GM12878 (cell line): ENCODE measurements around the gene PPP4R4. TPM values are rescaled to one million over a fixed set of nuclear protein-coding genes. Genes with fewer than 3 reads are reported as not detected.

Source experiments
- ATAC-seq: fragments of 200-7000 bp; cut with Tn5 transposase; 3 replicates; pipeline ENCODE4 v1.9.1; 2020; ENCODE audit warnings: mild to moderate bottlenecking, moderate library complexity
- BruUV-seq: library from RNA; stranded (reverse); fragments of 400-500 nt; replicated peaks from 2 replicates; lab custom pipeline; 2021; lab: Mats Ljungman, UMichigan
- CTCF ChIA-PET: fragments of 300-600 bp; sonication (Branson Sonifier 250); formaldehyde crosslinking; extraction: SDS; loops from one replicate; lab custom pipeline; 2021; ENCODE audit warnings: inconsistent platforms; lab: Yijun Ruan, JAX
- POLR2A ChIA-PET: fragments of 350-600 bp; formaldehyde crosslinking; extraction: SDS; loops from one replicate; lab custom pipeline; 2021; ENCODE audit warnings: inconsistent platforms; lab: Charles Lee
- RAD21 ChIA-PET: fragments of 300-600 bp; sonication (Branson Sonifier 250); formaldehyde crosslinking; loops from one replicate; lab custom pipeline; 2023; ENCODE audit warnings: antibody characterized with exemption; ENCODE audit not compliant: unreplicated experiment; lab: Charles Lee
- SMC1A ChIA-PET: fragments of 300-600 bp; sonication (Branson Sonifier 250); formaldehyde crosslinking; loops from one replicate; lab custom pipeline; 2023; ENCODE audit not compliant: unreplicated experiment, uncharacterized antibody; lab: Charles Lee
- DNase-seq: peaks from one replicate; pipeline ENCODE4 v3.0.0-alpha.2; 2011; ENCODE audit warnings: low read depth, low spot score
- FAIRE-seq: peaks from 3 replicates; lab custom pipeline; 2011; peaks lifted over from hg19 to GRCh38; lab: Jason Lieb, UNC
- H2AFZ ChIP-seq: 2 replicates; pipeline ENCODE4 v1.6.0; 2011; ENCODE audit warnings: low read depth, low read length, control low read depth; ENCODE audit not compliant: control insufficient read depth
- H3K27ac ChIP-seq: 2 replicates; pipeline ENCODE4 v1.5.1; 2011; ENCODE audit warnings: control low read depth; ENCODE audit not compliant: control insufficient read depth, insufficient read depth
- H3K27me3 ChIP-seq, 2 experiments: replicated peaks in 1 of 2; 2 replicates each; pipeline versions ENCODE4 v1.6.0 to v1.6.1; 2011; ENCODE audit warnings: low read length in 1 of 2; ENCODE audit not compliant: control insufficient read depth in 2 of 2, insufficient read depth in 2 of 2
- H3K36me3 ChIP-seq, 2 experiments: 2 replicates each; pipeline ENCODE4 v1.5.1; 2011; ENCODE audit warnings: low read length in 1 of 2; ENCODE audit not compliant: control insufficient read depth in 2 of 2, insufficient read depth in 2 of 2
- H3K4me1 ChIP-seq: 2 replicates; pipeline ENCODE4 v1.6.1; 2011; ENCODE audit warnings: mild to moderate bottlenecking, low read length, moderate library complexity, mixed read lengths; ENCODE audit not compliant: control insufficient read depth, insufficient read depth
- H3K4me2 ChIP-seq: 2 replicates; pipeline ENCODE4 v1.6.0; 2011; ENCODE audit warnings: control low read depth; ENCODE audit not compliant: control insufficient read depth, insufficient read depth
- H3K4me3 ChIP-seq: fragments of 200-600 bp; sonication (generic); 2 replicates; pipeline ENCODE4 v1.5.1; 2016
- H3K79me2 ChIP-seq: 2 replicates; pipeline ENCODE4 v1.6.0; 2011; ENCODE audit warnings: low read length; ENCODE audit not compliant: control insufficient read depth, insufficient read depth
- H3K9ac ChIP-seq: 2 replicates; pipeline ENCODE4 v1.8.0; 2011; ENCODE audit warnings: low read length, control low read depth, mixed read lengths; ENCODE audit not compliant: control insufficient read depth, insufficient read depth
- H3K9me3 ChIP-seq: replicated peaks from 3 replicates; pipeline ENCODE4 v1.5.1; 2011; ENCODE audit warnings: mild to moderate bottlenecking, low read length; ENCODE audit not compliant: control insufficient read depth, insufficient read depth
- H4K20me1 ChIP-seq: 2 replicates; pipeline ENCODE4 v1.6.0; 2011; ENCODE audit not compliant: control insufficient read depth, insufficient read depth
- CBFB ChIP-seq: IDR thresholded peaks from 2 replicates; pipeline ENCODE4 v1.6.1; 2016; ENCODE audit warnings: antibody characterized with exemption, low read depth
- IKZF2 ChIP-seq, 2 experiments: fragments of 450-650 bp; IDR thresholded peaks; 2 replicates each; pipeline ENCODE4 v1.6.1; 2017; ENCODE audit warnings: mild to moderate bottlenecking in 2 of 2, moderate library complexity in 2 of 2
- NFXL1 ChIP-seq: fragments of 450-650 bp; IDR thresholded peaks from 2 replicates; pipeline ENCODE4 v1.6.1; 2017; ENCODE audit warnings: antibody characterized with exemption, mild to moderate bottlenecking, borderline replicate concordance
- NRF1 ChIP-seq: conservative IDR thresholded peaks from 2 replicates; pipeline ENCODE4 v1.6.1; 2011; ENCODE audit warnings: mild to moderate bottlenecking, low read depth, low read length, improper control_type of control experiment
- POLR2A ChIP-seq: IDR thresholded peaks from 2 replicates; pipeline ENCODE4 v1.6.1; 2011; ENCODE audit warnings: low read depth, mild to moderate bottlenecking, low read length
- SMARCA5 ChIP-seq: fragments of 450-650 bp; IDR thresholded peaks from 2 replicates; pipeline ENCODE4 v1.6.1; 2017; ENCODE audit warnings: mild to moderate bottlenecking
- SP1 ChIP-seq: IDR thresholded peaks from one replicate; pipeline ENCODE4 v1.6.1; 2011; ENCODE audit warnings: low read depth, low read length
- USF2 ChIP-seq: IDR thresholded peaks from 2 replicates; pipeline ENCODE4 v1.6.1; 2011; ENCODE audit warnings: low read depth, low read length, improper control_type of control experiment, borderline replicate concordance
- ZNF384 ChIP-seq: IDR thresholded peaks from 2 replicates; pipeline ENCODE4 v1.6.1; 2012; ENCODE audit warnings: low read depth, mild to moderate bottlenecking, low read length, improper control_type of control experiment, borderline replicate concordance
- ZNF622 ChIP-seq: fragments of 450-650 bp; IDR thresholded peaks from 2 replicates; pipeline ENCODE4 v1.6.1; 2017; ENCODE audit warnings: mild to moderate bottlenecking, inconsistent platforms
- ZNF687 ChIP-seq: fragments of 450-650 bp; IDR thresholded peaks from 2 replicates; pipeline ENCODE4 v1.6.1; 2017; ENCODE audit warnings: mild to moderate bottlenecking, moderate library complexity
- WGBS: methylation state at CpG from one replicate; pipeline ENCODE4 v1.1.6; 2016; ENCODE audit warnings: low lambda C conversion rate; ENCODE audit not compliant: insufficient replicate concordance, insufficient coverage; ENCODE audit errors: missing lambda C conversion rate; 5-methylcytosine and 5-hydroxymethylcytosine counted together
- in situ Hi-C: fragments of 300-500 bp; cut with MboI; formaldehyde crosslinking; loops from 9 replicates; pipeline ENCODE4 v1.14.3; 2018; ENCODE audit warnings: mixed read lengths
- intact Hi-C: fragments of 100-400 bp; cut with micrococcal nuclease; formaldehyde crosslinking; loops from one replicate; pipeline ENCODE4 v1.14.2; 2022; ENCODE audit not compliant: unreplicated experiment
- polyA plus RNA-seq, 11 experiments: library from polyadenylated mRNA; depleted of rRNA in 4 of 11; unstranded in 6 of 11; stranded (reverse) in 5 of 11; fragments of >200 nt; fragmentation: Nextera tagmentation in 4 of 11; fragmentation: Illumina TruSeq in 1 of 11; extraction: Ambion mirVana in 4 of 11; extraction: Trizol in 1 of 11; gene quantifications; 1 replicate in 1 of 11; 2 replicates in 10 of 11; pipeline versions ENCODE4 v1.2.1 to v1.2.3, GENCODE V29; 2011 to 2016; ENCODE audit warnings: inconsistent platforms in 2 of 11, missing spikeins in 2 of 11, low read depth in 1 of 11
- total RNA-seq, 4 experiments: library from RNA; depleted of rRNA in 3 of 4; stranded (reverse); fragments of >200 nt in 3 of 4; fragmentation: Illumina TruSeq in 1 of 4; extraction: Trizol in 1 of 4; gene quantifications; 2 replicates each; pipeline versions ENCODE4 v1.2.1 to v1.2.3, GENCODE V29; 2013 to 2021

The PPP4R4 gene
- total and polyA plus RNA-seq, 10 of the 15 experiments (the other 5 are each of a cell fraction or from before 2014, with no cell fraction given): 0.01 to 0.13 (median 0.08) TPM; not detected in 4

- H3K9me3 ChIP-seq: no peaks in the 10 kb centered on the region; the same call in 2 of the 3 replicates
- H2AFZ ChIP-seq: no peak overlapping the region
- ChIA-PET SMC1A (no interaction called here), RAD21 (no interaction called here), CTCF (interaction anchor here (0.7 to 4.4 kb wide), 6 partner anchors 16 to 195 kb away, joined by 3 to 58 read pairs (median 6); no protein-coding TSS in a partner anchor), POLR2A (no interaction called here)
- in situ Hi-C loops (loop anchor here (5.0 kb wide), 2 partner anchors 98 to 203 kb away; no protein-coding TSS in a partner anchor), intact Hi-C loops (loop anchor here (5.0 to 10.0 kb wide), 2 partner anchors 349 to 478 kb away; no protein-coding TSS in a partner anchor)
- no peak overlapping the region for H3K9ac ChIP-seq
- TF ChIP-seq SMARCA5 (no peak), SP1 (no peak), POLR2A (no peak), ZNF622 (no peak), ZNF687 (no peak), IKZF2 (IDR thresholded peaks at IDR 0.05) (no peak), NFXL1 (no peak), ZNF384 (no peak), USF2 (no peak), NRF1 (no peak), CBFB (no peak)
- DNase-seq (no peak), FAIRE-seq (no peak), ATAC-seq (no peak)
- no TSS peak for BruUV-seq
- no peaks in the 10 kb centered on the region for H3K79me2 ChIP-seq
- H3K27me3 ChIP-seq: no peaks in the 10 kb centered on the region; a peak in 1 of 4 replicates
- no peaks in the 10 kb centered on the region for H4K20me1 ChIP-seq
- H3K27ac ChIP-seq: no peak overlapping the region
- no peak overlapping the region for H3K4me3 ChIP-seq
- no peaks in the 10 kb centered on the region for H3K4me1 ChIP-seq
- 53% methylated on average over 4 of the region's 4 CpGs for WGBS
- no peaks in the 10 kb centered on the region for H3K36me3 ChIP-seq
- no peak overlapping the region for H3K4me2 ChIP-seq
Observed at GRCh38 chr14:94135476-94135875, 38.6 kb upstream of the PPP4R4 start.
